ENCODE data around the gene AK5. TPM values are rescaled to one million over a fixed set of nuclear protein-coding genes. Genes with fewer than 3 reads are reported as not detected.

AK5 gene
- total RNA-seq, 1 experiment from 2014 or later = 3.8 TPM

DNA sequence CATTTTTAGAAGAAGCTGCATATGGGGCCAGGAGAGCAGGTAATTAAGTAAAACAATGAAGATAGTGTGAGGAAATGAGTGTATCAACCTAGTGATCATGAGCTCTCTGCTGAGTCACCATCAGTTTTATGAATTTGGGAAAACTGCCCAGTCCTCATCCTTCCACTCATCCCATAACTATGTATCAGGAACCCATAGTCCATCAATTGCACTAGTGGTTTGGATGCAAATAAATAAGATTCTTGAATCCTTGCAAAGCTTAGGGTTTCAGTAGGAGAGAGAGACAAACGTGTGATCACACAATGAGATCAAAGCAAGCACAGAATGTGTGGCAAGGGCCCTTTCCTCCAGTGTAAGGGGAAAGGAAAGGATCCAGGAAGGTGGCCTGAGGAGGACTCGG, 255.0 kb downstream of the AK5 start:
- peak overlapping the region; percentile 74 for H3K27ac ChIP-seq (ENCODE audit: low read length)
- DNase-seq (peak; percentile 98), ATAC-seq (peak; percentile 29)
- no peaks in the 10 kb centered on the region for H4K20me1 ChIP-seq (ENCODE audit: low read length)
- peaks cover 8% of the 10 kb centered on the region for H3F3A ChIP-seq (ENCODE audit: low read length, unreplicated experiment)
- no peaks in the 10 kb centered on the region for H3K79me2 ChIP-seq (ENCODE audit: low read length)
- no peaks in the 10 kb centered on the region for H3K27me3 ChIP-seq (ENCODE audit: low read length)
- no peaks in the 10 kb centered on the region for H3K36me3 ChIP-seq (ENCODE audit: low read depth, low read length)
- no peak overlapping the region for H2AFZ ChIP-seq (ENCODE audit: low read length)
- CTCF ChIA-PET = no interaction called here
- peak overlapping the region; percentile 47 for H3K4me2 ChIP-seq (ENCODE audit: low read length)
- peak overlapping the region; percentile 32; the same call in 1 of the 2 replicates for H3K9ac ChIP-seq (ENCODE audit: low read length)
- POLR2A ChIA-PET (ENCODE audit: unreplicated experiment) = no interaction called here
- H3K4me3 ChIP-seq (ENCODE audit: low read length) = no peak overlapping the region
- intact Hi-C loops (cut with micrococcal nuclease) = loop anchor here (2.0 to 10.0 kb wide), 2 partner anchors 142 to 212 kb away; no protein-coding TSS in a partner anchor
- H3K4me1 ChIP-seq (ENCODE audit: insufficient read depth, low read length) = peaks cover 58% of the 10 kb centered on the region
- no peaks in the 10 kb centered on the region for H3K9me3 ChIP-seq (ENCODE audit: low read length)
- no peaks in the 10 kb centered on the region for H3K9me2 ChIP-seq (replicated peaks; ENCODE audit: low read length)
- TF ChIP-seq EZH2phosphoT487 (IDR thresholded peaks at IDR 0.05; ENCODE audit: borderline replicate concordance, low read length) (no peak), EZH2 (IDR thresholded peaks at IDR 0.05; ENCODE audit: low read length, unreplicated experiment) (no peak)
- TF ChIP-seq, protein P1, sequence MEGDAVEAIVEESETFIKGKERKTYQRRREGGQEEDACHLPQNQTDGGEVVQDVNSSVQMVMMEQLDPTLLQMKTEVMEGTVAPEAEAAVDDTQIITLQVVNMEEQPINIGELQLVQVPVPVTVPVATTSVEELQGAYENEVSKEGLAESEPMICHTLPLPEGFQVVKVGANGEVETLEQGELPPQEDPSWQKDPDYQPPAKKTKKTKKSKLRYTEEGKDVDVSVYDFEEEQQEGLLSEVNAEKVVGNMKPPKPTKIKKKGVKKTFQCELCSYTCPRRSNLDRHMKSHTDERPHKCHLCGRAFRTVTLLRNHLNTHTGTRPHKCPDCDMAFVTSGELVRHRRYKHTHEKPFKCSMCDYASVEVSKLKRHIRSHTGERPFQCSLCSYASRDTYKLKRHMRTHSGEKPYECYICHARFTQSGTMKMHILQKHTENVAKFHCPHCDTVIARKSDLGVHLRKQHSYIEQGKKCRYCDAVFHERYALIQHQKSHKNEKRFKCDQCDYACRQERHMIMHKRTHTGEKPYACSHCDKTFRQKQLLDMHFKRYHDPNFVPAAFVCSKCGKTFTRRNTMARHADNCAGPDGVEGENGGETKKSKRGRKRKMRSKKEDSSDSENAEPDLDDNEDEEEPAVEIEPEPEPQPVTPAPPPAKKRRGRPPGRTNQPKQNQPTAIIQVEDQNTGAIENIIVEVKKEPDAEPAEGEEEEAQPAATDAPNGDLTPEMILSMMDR (conservative IDR thresholded peaks at IDR 0.05; ENCODE audit: low read depth, low read length) = no peak
- no TSS peak for BruUV-seq (replicated peaks)

DNA sequence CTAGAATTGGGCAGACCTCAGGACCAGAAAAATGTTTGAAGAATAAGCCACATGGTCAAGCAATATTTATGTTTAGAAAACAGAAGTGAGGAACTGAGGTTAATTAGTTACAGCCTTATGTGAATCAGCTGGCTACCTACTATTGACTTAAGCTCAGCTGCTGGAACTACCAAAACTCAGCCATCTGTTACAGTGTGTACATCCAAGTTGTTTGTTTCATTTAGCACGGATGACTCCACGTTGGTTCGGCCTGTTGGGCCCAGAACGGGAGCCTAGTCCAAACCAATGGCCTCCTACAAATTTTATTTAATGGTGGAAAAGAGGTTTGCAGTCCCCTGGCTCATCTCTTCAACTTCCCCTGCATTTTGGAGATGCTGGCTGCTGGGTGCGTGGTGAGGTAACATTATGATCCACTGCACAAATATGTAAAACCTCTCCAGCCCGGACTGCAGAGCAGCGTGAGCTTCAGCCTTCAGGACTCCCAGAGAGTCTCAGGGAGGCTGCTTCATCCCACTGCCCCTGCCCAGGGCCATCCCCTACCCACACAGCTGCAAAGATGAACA, 257.2 kb downstream of the AK5 start:
- H3K9ac ChIP-seq (ENCODE audit: low read length) = peak overlapping the region; percentile 66
- ChIA-PET POLR2A (ENCODE audit: unreplicated experiment) (interaction anchor here (0.6 kb wide), 1 partner anchor 126 kb away, joined by 3 read pairs; no protein-coding TSS in a partner anchor), CTCF (interaction anchor here (0.6 kb wide), 1 partner anchor 42 kb away, joined by 10 read pairs; no protein-coding TSS in a partner anchor)
- H3K27ac ChIP-seq (ENCODE audit: low read length) = peak overlapping the region; percentile 95
- H4K20me1 ChIP-seq (ENCODE audit: low read length) = no peaks in the 10 kb centered on the region
- H3F3A ChIP-seq (ENCODE audit: low read length, unreplicated experiment) = peaks cover 8% of the 10 kb centered on the region
- peak; percentile 80 for DNase-seq
- peaks cover 73% of the 10 kb centered on the region for H3K4me1 ChIP-seq (ENCODE audit: insufficient read depth, low read length)
- H3K79me2 ChIP-seq (ENCODE audit: low read length) = no peaks in the 10 kb centered on the region
- no peaks in the 10 kb centered on the region for H3K9me2 ChIP-seq (replicated peaks; ENCODE audit: low read length)
- BruUV-seq (replicated peaks) = no TSS peak
- H3K4me3 ChIP-seq (ENCODE audit: low read length) = peak overlapping the region; percentile 42; the same call in 1 of the 2 replicates
- H3K36me3 ChIP-seq (ENCODE audit: low read depth, low read length) = no peaks in the 10 kb centered on the region
- TF ChIP-seq, protein P1 (conservative IDR thresholded peaks at IDR 0.05; ENCODE audit: low read depth, low read length) = no peak
- TF ChIP-seq EZH2phosphoT487 (IDR thresholded peaks at IDR 0.05; ENCODE audit: borderline replicate concordance, low read length) (no peak), EZH2 (IDR thresholded peaks at IDR 0.05; ENCODE audit: low read length, unreplicated experiment) (no peak)
- peak overlapping the region; percentile 56 for H2AFZ ChIP-seq (ENCODE audit: low read length)
- ATAC-seq = peak; percentile 47
- peak overlapping the region; percentile 79 for H3K4me2 ChIP-seq (ENCODE audit: low read length)
- no peaks in the 10 kb centered on the region for H3K9me3 ChIP-seq (ENCODE audit: low read length)
- intact Hi-C loops (cut with micrococcal nuclease) = loop anchor here (10.0 kb wide), 1 partner anchor 214 kb away; no protein-coding TSS in a partner anchor
- H3K27me3 ChIP-seq (ENCODE audit: low read length) = no peaks in the 10 kb centered on the region
